Hepatocyte (in vitro differentiated cells): ENCODE data around the gene MAPK6.

Source experiments
- EZH2 ChIP-seq: fragments of 200-600 bp; sonication (generic); IDR thresholded peaks from 2 replicates; pipeline ENCODE4 v1.6.1; 2016; ENCODE audit warnings: antibody characterized with exemption, mild to moderate bottlenecking, borderline replicate concordance
- EZH2phosphoT487 ChIP-seq: fragments of 200-600 bp; sonication (generic); IDR thresholded peaks from one replicate; pipeline ENCODE4 v1.6.1; 2018; ENCODE audit warnings: antibody characterized with exemption, mild to moderate bottlenecking, low read depth, moderate library complexity; ENCODE audit not compliant: unreplicated experiment, severe bottlenecking
- TF ChIP-seq, protein P1 (sequence below): fragments of 200-600 bp; sonication (generic); IDR thresholded peaks from 2 replicates; pipeline ENCODE4 v1.5.1; 2016; ENCODE audit warnings: antibody characterized with exemption, mild to moderate bottlenecking; ENCODE audit not compliant: poor library complexity

DNA sequence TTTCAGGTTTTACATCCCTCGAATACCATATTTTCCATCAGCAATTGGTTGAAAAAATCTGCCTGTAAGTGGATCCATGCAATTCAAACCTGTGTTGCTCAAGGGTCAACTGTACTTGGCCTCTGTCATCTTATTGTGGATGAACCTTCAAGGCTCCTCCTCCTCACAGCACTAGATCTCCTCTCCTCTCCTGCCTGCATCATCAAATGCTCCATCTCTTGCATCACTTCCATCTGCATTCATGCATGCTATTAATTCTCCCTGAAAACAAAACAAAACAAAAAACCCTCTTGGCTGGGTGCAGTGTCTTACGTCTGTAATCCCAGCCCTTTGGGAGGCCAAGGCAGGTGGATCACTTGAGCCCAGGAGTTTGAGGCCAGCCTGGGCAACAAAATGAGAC, 83.4 kb downstream of the MAPK6 start:
- TF ChIP-seq, protein P1, sequence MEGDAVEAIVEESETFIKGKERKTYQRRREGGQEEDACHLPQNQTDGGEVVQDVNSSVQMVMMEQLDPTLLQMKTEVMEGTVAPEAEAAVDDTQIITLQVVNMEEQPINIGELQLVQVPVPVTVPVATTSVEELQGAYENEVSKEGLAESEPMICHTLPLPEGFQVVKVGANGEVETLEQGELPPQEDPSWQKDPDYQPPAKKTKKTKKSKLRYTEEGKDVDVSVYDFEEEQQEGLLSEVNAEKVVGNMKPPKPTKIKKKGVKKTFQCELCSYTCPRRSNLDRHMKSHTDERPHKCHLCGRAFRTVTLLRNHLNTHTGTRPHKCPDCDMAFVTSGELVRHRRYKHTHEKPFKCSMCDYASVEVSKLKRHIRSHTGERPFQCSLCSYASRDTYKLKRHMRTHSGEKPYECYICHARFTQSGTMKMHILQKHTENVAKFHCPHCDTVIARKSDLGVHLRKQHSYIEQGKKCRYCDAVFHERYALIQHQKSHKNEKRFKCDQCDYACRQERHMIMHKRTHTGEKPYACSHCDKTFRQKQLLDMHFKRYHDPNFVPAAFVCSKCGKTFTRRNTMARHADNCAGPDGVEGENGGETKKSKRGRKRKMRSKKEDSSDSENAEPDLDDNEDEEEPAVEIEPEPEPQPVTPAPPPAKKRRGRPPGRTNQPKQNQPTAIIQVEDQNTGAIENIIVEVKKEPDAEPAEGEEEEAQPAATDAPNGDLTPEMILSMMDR = no peak
- TF ChIP-seq EZH2 (no peak), EZH2phosphoT487 (no peak)
